ENCODE data around the gene VPS51.

DNA sequence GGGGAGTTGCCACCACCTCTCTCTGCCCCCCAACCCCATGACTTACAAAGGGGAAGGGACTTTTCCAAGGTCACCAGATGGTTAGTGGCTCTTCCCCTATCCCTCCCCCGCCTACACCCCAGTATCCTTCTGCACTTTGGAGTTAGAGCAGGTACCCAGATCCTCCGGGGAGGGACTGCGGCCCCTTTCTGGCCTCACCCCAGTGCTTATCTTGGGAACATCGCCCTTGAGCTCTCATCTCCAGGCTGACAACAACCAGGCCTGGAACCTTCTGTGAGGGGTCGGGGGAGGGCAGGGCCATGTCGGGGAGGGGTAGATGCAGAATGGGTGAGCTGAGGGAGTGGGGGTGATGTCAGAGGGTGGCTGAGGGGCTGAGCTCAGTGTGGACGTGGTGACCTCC lies 30.2 kb upstream of the VPS51 start:
- TF ChIP-seq, protein P1, sequence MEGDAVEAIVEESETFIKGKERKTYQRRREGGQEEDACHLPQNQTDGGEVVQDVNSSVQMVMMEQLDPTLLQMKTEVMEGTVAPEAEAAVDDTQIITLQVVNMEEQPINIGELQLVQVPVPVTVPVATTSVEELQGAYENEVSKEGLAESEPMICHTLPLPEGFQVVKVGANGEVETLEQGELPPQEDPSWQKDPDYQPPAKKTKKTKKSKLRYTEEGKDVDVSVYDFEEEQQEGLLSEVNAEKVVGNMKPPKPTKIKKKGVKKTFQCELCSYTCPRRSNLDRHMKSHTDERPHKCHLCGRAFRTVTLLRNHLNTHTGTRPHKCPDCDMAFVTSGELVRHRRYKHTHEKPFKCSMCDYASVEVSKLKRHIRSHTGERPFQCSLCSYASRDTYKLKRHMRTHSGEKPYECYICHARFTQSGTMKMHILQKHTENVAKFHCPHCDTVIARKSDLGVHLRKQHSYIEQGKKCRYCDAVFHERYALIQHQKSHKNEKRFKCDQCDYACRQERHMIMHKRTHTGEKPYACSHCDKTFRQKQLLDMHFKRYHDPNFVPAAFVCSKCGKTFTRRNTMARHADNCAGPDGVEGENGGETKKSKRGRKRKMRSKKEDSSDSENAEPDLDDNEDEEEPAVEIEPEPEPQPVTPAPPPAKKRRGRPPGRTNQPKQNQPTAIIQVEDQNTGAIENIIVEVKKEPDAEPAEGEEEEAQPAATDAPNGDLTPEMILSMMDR (IDR thresholded peaks at IDR 0.05), result no peak
- TF ChIP-seq POLR2A (IDR thresholded peaks at IDR 0.05), result no peak
